SJSA1 (cell line): ENCODE measurements around the gene C22orf42. TPM values are rescaled to one million over a fixed set of nuclear protein-coding genes. Genes with fewer than 3 reads are reported as not detected.

ENCODE experiments used
- total RNA-seq: library from RNA; depleted of rRNA; stranded (reverse); fragments of >200 nt; shearing (Covaris generic); gene quantifications from 2 replicates; pipeline ENCODE4 v1.2.3, GENCODE V29; 2014; rRNA removed

The C22orf42 gene
- total RNA-seq, 1 experiment from 2014 or later: not detected

Other genes starting within 250 kb of the C22orf42 start
- 236 and 273 TPM in 2 replicates for gene YWHAH, start 214.8 kb downstream of the C22orf42 start, total RNA-seq
- gene SLC5A1, start 116.0 kb downstream of the C22orf42 start, total RNA-seq: not detected in 2 replicates
- not detected in 2 replicates for gene RFPL2, start 45.8 kb upstream of the C22orf42 start, total RNA-seq
- not detected in 2 replicates for gene SLC5A4, start 96.0 kb upstream of the C22orf42 start, total RNA-seq
- gene RFPL3, start 198.6 kb upstream of the C22orf42 start, total RNA-seq: not detected in 2 replicates